HL-60/S4 treated with phorbol 12-myristate 13-acetate at 8.2 ng/mL for 4 days and 3 days (cell line): ENCODE data around the gene ACP3.

Source experiments
- in situ Hi-C: fragments of 300-500 bp; cut with MboI; formaldehyde crosslinking; loops from 2 replicates; pipeline ENCODE4 v1.15.0; 2022; ENCODE audit warnings: low sequenced_read_pairs

The ACP3 gene

DNA sequence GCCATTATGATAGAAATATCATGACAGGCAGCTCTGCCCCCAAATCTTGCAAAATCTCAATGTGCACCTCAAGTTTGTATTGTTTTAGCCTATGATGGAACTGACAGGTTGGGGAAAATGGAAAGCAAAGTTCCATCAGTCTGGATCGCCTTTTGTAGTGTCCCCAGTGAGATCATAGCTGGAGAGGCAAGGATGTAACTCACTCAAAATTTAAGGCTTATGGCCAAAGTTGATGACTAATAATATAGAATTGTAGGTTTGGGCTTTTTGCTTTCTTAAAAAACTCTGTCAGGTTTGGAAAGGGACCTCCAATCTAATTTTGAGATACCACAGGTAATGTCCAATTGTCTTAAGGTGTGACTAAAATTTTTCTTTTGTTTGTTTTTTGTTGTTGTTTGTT lies 1.4 kb upstream of the ACP3 start:
- in situ Hi-C loops = no loop called here

DNA sequence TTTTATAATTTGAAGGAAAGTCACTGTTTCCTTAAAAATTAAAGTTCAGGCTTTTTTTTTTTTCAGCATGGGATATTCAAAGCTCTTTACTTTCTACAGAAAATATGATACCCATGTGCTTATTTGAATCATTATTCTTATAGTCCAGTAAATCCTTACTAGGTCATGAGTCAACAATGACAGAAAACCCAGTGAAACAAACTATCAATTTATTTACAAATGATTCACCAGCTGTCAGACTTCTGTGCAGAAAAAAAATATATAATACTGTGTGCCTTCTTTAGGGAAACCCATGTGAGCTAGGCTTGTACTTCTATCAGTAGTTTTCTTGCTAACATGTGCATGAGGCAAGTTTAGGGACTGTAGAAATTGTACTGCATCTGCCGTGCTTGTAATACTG lies 1.2 kb downstream of the ACP3 start:
- in situ Hi-C loops = no loop called here

DNA sequence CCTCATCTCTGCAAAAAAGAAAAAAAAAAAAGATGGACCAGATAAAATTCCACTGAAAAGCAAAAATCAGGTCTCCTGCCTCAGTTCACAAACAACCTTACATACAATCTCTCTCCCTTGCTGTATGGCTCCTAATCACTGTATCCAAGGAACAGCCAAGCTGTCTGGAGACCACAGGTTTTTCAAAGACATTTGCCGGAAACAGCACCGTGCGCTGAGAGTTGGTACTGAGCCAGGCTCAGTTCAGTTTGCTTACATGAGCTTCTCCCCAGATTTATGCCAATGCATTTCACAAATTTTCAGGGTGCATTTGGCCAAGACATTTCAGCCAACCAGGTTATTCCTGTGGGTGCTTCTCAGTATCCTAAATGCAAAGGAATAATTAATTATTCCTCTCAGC lies 4.1 kb downstream of the ACP3 start:
- in situ Hi-C loops = no loop called here

DNA sequence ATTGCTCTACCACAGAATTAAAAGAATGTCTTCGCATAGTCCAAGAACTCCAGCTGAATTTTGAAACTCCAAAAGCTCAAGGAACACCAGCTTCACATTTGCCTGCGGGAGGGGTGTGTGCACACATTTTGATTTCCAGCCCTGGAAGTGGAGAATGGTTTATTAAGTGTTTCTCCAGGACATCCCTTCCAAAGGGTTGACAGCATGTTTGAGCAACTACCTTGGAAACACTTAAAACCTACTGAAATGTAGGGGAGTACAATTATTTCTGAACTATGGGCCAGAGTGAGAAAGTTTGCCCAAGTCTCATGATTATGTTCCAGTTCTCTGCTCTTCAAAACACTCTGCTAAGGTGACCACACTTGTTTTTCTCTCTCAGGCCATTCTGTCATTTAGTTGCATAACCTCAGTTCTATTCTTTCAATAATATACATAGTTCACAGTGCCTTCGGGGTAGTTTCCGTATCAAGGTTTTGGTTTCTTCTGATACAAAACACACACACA lies 7.9 kb downstream of the ACP3 start:
- in situ Hi-C loops = no loop called here

DNA sequence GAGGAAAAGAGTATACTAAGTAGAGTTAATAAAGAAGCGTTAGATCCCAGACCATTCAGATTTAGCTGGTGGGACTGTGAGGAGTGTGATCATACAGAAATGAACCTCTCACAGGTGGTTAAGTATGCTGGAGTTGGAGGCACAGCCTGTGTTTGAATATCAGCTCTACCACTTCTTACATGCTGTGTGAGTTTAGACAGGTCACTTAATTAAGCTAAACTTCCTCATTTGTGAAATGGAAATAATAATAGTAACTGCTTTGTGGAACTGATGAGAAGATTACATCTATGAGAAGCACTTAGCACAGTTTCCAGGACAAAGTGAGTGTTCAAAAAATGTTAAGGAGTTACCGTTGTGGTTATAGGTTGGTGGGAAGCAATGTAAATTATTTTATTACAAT lies 8.4 kb downstream of the ACP3 start:
- in situ Hi-C loops = no loop called here

DNA sequence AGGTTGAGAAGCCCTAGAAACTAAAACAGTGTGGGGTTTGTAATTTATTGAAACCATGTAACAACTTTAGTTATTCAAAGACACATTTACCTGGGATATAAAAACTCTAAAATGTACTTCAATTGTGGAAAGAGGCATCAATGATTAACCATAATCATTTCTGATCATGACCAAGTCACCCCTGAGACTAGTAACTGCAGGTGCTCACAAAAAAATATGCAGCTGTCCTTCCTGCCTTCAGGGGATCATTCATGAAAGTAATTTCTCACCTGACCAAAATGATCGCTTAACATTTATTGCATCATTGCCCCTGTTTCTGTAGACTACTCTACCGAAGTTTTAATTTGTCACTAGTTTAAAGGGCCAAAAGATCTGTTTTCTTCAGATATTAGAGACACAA lies 9.0 kb downstream of the ACP3 start:
- in situ Hi-C loops = no loop called here

DNA sequence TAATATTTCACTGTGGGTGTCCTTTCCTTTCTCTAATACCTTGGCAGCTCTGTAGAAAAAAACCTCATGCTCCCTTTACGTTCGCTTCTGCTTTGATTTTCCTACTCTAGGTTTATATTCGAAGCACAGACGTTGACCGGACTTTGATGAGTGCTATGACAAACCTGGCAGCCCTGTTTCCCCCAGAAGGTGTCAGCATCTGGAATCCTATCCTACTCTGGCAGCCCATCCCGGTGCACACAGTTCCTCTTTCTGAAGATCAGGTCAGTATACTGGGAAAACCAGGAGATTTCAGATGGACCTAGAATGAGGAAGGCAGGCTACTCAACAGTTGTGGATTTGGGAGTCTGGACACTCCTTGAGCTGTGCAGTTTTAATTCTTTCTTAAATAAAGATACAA lies 14.9 kb downstream of the ACP3 start:
- in situ Hi-C loops = no loop called here

DNA sequence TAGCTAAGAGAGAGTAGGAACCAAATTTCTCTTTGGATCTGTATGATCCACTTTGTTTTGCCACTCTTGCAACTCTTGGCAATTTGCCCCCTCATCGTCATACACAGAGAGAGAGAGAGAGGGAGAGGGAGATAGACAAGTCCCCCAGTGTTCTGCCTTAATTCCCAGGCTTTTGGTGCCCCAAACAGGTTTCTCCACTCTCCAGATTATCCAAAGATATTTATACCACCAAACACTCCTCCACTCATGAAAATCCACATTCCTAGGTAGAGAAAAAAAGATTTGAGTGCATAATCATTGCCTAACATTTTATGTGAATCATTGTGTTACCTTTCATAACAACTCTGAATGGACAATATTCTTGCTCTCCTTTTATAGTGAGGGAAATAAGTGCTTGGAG lies 15.3 kb downstream of the ACP3 start:
- in situ Hi-C loops = no loop called here

DNA sequence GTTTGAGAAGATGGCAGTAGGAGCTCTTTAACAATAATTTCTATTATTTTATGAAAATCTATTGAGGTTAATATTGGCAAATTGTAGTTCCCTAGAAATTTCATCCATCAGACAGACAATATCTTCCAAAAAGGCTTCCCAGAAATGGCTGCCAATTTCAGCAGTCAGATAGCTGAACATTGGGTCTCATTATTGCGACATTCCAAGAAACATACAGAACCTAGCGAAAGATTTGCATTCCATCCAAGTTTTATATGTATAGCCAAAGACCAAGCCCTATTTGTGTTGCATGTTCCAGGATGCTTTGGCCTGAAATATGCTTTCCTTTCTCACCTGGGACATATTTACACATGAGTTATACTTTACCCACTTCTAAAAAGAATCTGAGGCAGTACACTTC lies 24.5 kb downstream of the ACP3 start:
- in situ Hi-C loops = loop anchor here (10.0 kb wide), 1 partner anchor 87 kb away; no protein-coding TSS in a partner anchor

DNA sequence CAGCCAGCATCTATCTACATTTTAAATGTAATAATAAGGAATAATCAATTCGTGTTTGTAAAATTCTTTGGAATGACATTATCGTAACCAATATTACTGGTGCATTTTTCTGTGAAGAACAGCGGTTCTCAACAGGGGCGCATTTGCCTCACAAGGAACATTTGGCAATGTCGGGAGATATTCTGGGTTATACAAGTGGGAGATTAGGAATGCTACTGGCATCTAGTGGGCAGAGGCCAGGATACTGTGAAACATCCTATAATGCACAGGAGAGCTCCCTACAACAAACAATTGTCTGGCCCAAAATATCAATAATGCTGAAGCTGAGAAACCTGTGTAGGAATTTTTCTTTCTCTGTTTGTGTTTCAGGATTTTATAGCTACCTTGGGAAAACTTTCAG lies 25.0 kb downstream of the ACP3 start:
- in situ Hi-C loops = loop anchor here (10.0 kb wide), 1 partner anchor 87 kb away; no protein-coding TSS in a partner anchor

DNA sequence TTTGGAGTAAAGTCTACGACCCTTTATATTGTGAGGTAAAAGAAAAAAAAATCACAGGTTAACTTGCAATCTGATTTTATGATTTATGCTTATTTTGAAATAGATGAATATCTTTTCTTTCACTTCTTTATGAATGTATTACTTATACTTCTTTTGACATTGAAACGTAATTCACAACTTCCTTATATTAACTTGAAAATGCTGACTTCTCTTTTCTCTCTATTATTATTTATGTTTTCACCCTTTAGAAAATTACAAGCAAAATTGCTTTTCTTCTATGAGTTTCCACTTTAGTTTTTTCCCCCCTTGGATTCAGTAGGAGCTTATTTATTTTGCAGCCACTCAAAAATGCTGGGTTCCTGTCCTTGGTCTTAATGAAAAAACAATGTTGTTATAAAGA lies 25.4 kb downstream of the ACP3 start:
- in situ Hi-C loops = loop anchor here (10.0 kb wide), 1 partner anchor 88 kb away; no protein-coding TSS in a partner anchor

DNA sequence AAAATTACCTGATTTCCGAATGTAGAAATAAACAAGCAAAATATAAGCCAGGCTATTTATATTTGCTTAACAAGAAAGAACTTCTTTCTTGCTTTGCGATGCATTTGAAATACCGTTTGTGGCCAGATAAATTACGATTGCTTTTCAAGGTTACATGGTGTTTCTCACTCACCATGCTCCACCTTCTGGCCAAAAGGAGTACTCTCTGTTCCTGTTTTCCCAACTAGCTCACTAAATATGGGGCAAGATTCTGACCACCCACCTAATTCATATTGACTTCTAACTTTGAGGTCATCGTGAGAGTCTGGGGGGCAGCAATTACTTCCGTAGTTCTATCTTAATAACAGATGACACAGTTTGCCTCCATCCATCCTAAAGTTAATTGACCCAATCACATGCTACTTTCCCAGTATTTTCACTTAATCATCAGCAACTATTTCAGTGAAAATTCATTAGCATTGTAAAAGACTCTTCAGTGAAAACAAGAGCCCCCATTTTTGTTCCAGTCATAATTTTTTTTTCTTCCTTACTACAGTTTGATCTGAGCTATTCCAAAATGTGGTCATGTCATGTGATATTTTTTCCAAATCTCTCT lies 25.9 kb downstream of the ACP3 start:
- in situ Hi-C loops = loop anchor here (10.0 kb wide), 1 partner anchor 88 kb away; no protein-coding TSS in a partner anchor

DNA sequence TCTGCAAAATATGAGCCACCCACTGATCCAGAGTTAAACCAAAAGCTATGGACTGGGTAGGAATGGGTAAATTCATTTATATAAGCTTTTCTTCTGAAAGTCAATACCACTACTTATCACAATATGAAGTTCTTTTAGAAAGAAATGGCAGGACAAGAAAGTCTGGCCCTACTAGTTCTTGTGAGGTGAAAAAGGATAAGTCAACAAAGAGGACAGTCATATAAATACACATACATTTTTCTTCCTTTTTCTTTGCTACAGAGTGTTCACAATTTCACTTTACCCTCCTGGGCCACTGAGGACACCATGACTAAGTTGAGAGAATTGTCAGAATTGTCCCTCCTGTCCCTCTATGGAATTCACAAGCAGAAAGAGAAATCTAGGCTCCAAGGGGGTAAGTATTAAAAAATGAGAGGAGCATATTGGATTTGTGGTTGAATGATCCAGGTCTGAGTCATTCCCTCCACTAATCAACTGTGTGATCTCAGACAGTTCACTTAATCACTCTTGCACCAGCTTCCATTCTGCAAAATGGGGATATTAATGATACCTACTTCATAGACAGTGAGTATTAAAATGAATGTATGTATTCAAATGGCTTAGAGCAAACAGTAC lies 27.6 kb downstream of the ACP3 start:
- in situ Hi-C loops = loop anchor here (10.0 kb wide), 1 partner anchor 90 kb away; no protein-coding TSS in a partner anchor

DNA sequence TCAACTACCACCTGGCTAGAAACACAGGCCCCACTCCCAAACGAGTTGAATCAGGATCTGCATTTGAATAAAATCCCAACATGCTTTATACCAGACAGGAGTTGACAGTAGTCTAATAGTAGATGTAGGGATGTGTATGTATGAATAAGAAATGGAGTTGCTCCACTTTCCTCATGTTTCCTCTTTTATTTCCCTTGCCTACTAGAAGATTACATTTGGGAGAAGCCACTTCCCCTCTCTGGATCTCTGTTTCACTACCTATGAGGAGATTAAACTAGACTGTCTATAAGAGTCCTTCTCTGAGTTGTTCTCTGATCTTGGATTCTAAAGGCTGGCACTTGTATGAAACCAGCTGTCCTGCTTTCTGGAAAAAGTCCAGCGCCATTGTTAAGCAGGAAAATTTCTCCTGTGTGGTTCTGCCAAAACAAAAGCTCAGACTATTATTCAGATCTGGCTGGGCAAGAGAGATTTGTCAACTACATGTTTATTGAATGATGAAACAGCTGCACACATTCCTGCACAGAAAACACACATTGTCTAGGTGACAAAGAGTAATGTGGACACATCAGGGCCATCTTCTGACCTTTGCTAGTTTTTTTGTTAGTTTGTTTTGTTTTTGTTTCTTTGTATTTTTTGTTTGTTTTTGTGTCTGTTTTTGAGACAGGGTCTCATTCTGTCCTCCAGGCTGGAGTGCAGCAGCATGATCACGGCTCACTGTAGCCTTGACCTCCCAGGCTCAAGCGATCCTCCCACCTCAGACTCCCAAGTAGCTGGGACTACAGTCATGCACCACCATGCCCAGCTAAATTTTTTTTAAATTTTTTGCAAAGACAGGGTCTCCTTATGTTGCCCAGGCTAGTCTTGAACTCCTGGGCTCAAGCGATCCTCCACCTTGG lies 29.9 kb downstream of the ACP3 start:
- in situ Hi-C loops = loop anchor here (10.0 kb wide), 1 partner anchor 92 kb away; no protein-coding TSS in a partner anchor

DNA sequence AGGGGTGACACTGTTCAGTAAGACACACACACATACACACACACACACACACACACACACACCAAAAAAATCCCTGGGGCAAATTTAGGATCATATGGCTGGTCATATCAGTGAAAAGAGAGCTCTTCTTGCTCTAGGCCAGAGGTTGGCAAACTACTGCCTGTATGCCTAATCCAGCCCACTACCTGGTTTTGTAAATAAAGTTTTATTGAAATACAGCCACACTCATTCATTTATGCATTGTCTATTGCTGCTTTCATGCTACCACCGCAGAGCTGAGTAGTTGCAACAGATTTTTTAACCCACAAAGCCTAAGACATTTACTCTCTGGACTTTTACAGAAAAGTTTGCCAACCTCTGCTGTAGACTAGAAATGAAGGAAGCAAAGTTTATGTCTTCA lies 30.6 kb downstream of the ACP3 start:
- in situ Hi-C loops = loop anchor here (10.0 kb wide), 1 partner anchor 93 kb away; no protein-coding TSS in a partner anchor

DNA sequence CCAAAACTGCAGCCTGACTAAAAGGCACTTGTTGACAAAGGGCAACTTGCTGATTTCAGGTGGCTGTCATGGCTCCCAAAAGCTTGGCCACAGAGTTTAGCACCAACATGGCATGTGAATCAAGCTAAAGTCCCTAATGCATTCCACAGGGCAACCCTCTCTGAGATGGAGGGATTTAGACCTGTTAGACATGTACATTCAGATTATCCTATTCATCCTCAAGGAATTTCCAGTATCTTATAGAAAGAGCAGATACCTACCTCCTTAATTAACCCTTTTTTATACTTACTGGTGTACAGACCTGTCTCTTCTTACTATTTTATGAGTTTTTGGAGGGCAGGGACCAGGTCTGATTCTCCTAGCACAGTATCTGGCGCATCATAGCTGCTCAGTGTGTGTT lies 31.3 kb downstream of the ACP3 start:
- in situ Hi-C loops = loop anchor here (10.0 kb wide), 1 partner anchor 94 kb away; no protein-coding TSS in a partner anchor

DNA sequence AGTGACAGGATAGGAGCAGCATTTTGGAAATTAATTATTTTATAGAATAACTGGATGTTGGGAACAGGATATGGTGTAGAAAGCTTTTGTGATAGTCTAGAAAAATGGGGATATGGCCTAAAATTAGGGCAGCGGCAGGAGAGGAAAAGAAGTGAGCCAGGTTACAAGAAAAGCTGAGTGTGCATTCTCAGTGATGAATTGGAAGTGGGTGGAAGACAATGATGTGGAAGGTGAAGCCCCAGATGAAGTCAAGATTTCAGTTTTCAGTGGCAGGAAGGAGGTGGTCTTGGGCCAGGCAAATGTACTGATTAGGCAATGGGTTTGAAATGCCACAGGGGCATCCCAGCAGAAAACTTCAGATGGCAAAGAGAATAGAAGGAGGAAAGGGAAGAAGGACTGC lies 33.6 kb downstream of the ACP3 start:
- in situ Hi-C loops = no loop called here

DNA sequence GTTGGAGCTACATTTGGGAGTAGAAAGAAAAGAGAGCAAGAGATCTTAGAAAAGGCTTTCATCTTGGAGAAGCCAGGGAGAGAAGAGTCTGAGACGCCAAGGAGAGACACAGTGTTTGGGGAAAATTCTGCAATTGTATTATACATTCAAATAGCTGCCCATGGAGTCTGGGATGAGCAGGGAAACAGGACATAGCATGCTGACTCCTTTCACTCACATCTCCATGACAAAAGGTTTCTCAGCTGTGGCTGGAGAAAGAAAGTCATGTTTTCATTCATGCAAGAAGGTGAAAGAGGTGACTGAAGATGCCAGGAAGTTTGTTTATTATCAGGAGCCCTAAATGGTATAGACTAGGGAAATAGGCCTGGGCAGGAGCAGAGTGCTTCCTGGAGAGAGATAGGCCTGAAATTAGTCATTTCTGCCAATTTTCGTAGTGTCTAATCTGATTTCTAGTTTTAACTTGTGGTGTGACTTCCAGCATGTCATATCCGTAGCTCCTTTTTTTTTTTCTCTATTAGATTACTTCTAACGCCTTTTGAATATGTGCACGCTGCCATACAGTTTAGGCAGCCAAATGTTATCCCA lies 34.1 kb downstream of the ACP3 start:
- in situ Hi-C loops = no loop called here

DNA sequence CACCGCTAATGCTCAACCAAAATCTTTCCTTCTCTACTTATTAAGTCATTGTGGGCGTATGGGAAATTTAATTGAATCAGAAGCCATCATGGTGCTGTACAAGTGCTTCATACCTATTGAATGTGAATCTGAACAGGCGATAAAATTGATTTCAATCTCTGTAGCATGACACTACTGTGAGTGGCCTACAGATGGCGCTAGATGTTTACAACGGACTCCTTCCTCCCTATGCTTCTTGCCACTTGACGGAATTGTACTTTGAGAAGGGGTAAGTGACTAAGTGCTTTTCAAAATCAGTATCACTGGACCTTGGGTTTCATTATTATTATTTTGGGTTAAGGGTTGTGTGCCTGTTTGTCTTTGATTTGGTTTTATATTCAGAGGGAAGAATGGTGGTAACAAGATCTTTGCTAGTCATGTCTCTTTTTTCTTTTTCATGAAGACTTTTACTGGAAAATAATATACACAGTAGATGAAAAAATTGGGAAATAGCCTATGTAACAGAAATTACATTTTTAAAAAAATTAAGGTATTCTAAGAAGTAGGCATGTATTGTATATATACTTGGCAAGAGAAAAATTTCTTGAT lies 35.4 kb downstream of the ACP3 start:
- in situ Hi-C loops = no loop called here

DNA sequence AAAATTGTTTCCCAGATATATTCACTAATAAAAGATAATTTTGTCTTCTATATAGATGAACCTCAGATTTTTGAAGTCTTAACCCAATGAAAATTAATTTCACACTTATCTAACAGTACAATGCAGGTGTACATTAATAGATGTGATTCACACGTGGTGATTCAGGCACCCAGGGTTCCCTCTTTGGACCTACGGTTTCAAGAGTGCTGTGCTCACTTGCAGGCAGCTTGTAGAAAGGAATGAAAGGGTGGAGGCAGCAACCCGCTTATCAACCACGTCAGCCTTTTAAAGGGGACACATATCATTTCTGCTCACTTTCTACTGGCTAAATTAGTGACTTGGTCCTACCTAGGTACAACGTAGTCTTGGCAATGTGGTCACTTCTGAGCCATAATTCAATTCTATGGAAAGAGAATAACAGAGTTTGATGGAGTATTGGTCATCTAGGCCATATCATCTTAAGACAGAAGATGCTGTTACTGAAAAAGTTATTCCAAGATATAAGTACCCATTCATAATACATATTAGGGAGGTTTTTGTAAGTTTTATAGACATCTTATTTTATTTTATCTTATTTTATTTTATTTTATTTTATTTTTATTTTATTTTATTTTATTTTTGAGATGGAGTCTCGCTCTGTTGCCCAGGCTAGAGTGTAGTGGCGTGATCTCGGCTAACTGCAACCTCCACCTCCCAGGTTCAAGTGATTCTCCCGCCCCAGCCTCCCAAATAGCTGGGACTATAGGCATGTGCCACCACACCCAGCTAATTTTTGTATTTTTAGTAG lies 37.9 kb downstream of the ACP3 start:
- in situ Hi-C loops = no loop called here
